GM12878 (cell line): ENCODE results near the gene PHLDA2. TPM values are rescaled to one million over a fixed set of nuclear protein-coding genes. Genes with fewer than 3 reads are reported as not detected.

Experiments
- ATAC-seq: fragments of 200-7000 bp; cut with Tn5 transposase; 3 replicates; pipeline ENCODE4 v1.9.1; 2020; ENCODE audit warnings: mild to moderate bottlenecking, moderate library complexity
- BruUV-seq: library from RNA; stranded (reverse); fragments of 400-500 nt; replicated peaks from 2 replicates; lab custom pipeline; 2021; lab: Mats Ljungman, UMichigan
- CTCF ChIA-PET: fragments of 300-600 bp; sonication (Branson Sonifier 250); formaldehyde crosslinking; extraction: SDS; loops from one replicate; lab custom pipeline; 2021; ENCODE audit warnings: inconsistent platforms; lab: Yijun Ruan, JAX
- POLR2A ChIA-PET: fragments of 350-600 bp; formaldehyde crosslinking; extraction: SDS; loops from one replicate; lab custom pipeline; 2021; ENCODE audit warnings: inconsistent platforms; lab: Charles Lee
- RAD21 ChIA-PET: fragments of 300-600 bp; sonication (Branson Sonifier 250); formaldehyde crosslinking; loops from one replicate; lab custom pipeline; 2023; ENCODE audit warnings: antibody characterized with exemption; ENCODE audit not compliant: unreplicated experiment; lab: Charles Lee
- SMC1A ChIA-PET: fragments of 300-600 bp; sonication (Branson Sonifier 250); formaldehyde crosslinking; loops from one replicate; lab custom pipeline; 2023; ENCODE audit not compliant: unreplicated experiment, uncharacterized antibody; lab: Charles Lee
- DNase-seq: peaks from one replicate; pipeline ENCODE4 v3.0.0-alpha.2; 2011; ENCODE audit warnings: low read depth, low spot score
- FAIRE-seq: peaks from 3 replicates; lab custom pipeline; 2011; peaks lifted over from hg19 to GRCh38; lab: Jason Lieb, UNC
- H2AFZ ChIP-seq: 2 replicates; pipeline ENCODE4 v1.6.0; 2011; ENCODE audit warnings: low read depth, low read length, control low read depth; ENCODE audit not compliant: control insufficient read depth
- H3K27ac ChIP-seq: 2 replicates; pipeline ENCODE4 v1.5.1; 2011; ENCODE audit warnings: control low read depth; ENCODE audit not compliant: control insufficient read depth, insufficient read depth
- H3K27me3 ChIP-seq, 2 experiments: replicated peaks in 1 of 2; 2 replicates each; pipeline versions ENCODE4 v1.6.0 to v1.6.1; 2011; ENCODE audit warnings: low read length in 1 of 2; ENCODE audit not compliant: control insufficient read depth in 2 of 2, insufficient read depth in 2 of 2
- H3K36me3 ChIP-seq, 2 experiments: 2 replicates each; pipeline ENCODE4 v1.5.1; 2011; ENCODE audit warnings: low read length in 1 of 2; ENCODE audit not compliant: control insufficient read depth in 2 of 2, insufficient read depth in 2 of 2
- H3K4me1 ChIP-seq: 2 replicates; pipeline ENCODE4 v1.6.1; 2011; ENCODE audit warnings: mild to moderate bottlenecking, low read length, moderate library complexity, mixed read lengths; ENCODE audit not compliant: control insufficient read depth, insufficient read depth
- H3K4me2 ChIP-seq: 2 replicates; pipeline ENCODE4 v1.6.0; 2011; ENCODE audit warnings: control low read depth; ENCODE audit not compliant: control insufficient read depth, insufficient read depth
- H3K4me3 ChIP-seq: fragments of 200-600 bp; sonication (generic); 2 replicates; pipeline ENCODE4 v1.5.1; 2016
- H3K79me2 ChIP-seq: 2 replicates; pipeline ENCODE4 v1.6.0; 2011; ENCODE audit warnings: low read length; ENCODE audit not compliant: control insufficient read depth, insufficient read depth
- H3K9ac ChIP-seq: 2 replicates; pipeline ENCODE4 v1.8.0; 2011; ENCODE audit warnings: low read length, control low read depth, mixed read lengths; ENCODE audit not compliant: control insufficient read depth, insufficient read depth
- H3K9me3 ChIP-seq: replicated peaks from 3 replicates; pipeline ENCODE4 v1.5.1; 2011; ENCODE audit warnings: mild to moderate bottlenecking, low read length; ENCODE audit not compliant: control insufficient read depth, insufficient read depth
- H4K20me1 ChIP-seq: 2 replicates; pipeline ENCODE4 v1.6.0; 2011; ENCODE audit not compliant: control insufficient read depth, insufficient read depth
- ATF3 ChIP-seq: IDR thresholded peaks from 2 replicates; pipeline ENCODE4 v1.6.1; 2011; ENCODE audit warnings: low read depth, mild to moderate bottlenecking, low read length, moderate library complexity, borderline replicate concordance; ENCODE audit errors: extremely low read depth
- ATF7 ChIP-seq: fragments of 450-650 bp; IDR thresholded peaks from 2 replicates; pipeline ENCODE4 v1.6.1; 2016; ENCODE audit warnings: low read depth, mild to moderate bottlenecking
- BACH1 ChIP-seq: fragments of 450-650 bp; IDR thresholded peaks from 2 replicates; pipeline ENCODE4 v1.6.1; 2017; ENCODE audit warnings: mild to moderate bottlenecking, borderline replicate concordance
- CHD2 ChIP-seq: IDR thresholded peaks from 2 replicates; pipeline ENCODE4 v1.6.1; 2011; ENCODE audit warnings: low read depth, low read length, improper control_type of control experiment, borderline replicate concordance
- EGR1 ChIP-seq, 2 experiments: IDR thresholded peaks; 1 replicate in 1 of 2; 2 replicates in 1 of 2; pipeline ENCODE4 v1.6.1; 2011 to 2012; ENCODE audit warnings: low read depth in 2 of 2, low read length in 2 of 2, borderline replicate concordance in 1 of 2, mild to moderate bottlenecking in 1 of 2, moderate library complexity in 1 of 2
- HDGF ChIP-seq: fragments of 450-650 bp; IDR thresholded peaks from 2 replicates; pipeline ENCODE4 v1.6.1; 2016; ENCODE audit warnings: antibody characterized with exemption
- MAX ChIP-seq: IDR thresholded peaks from 2 replicates; pipeline ENCODE4 v1.6.1; 2012; ENCODE audit warnings: low read depth, low read length, improper control_type of control experiment
- MXI1 ChIP-seq: fragments of 150-350 bp; IDR thresholded peaks from 2 replicates; pipeline ENCODE4 v1.6.1; 2011; ENCODE audit warnings: low read depth, mild to moderate bottlenecking, inconsistent platforms, low read length, improper control_type of control experiment
- POU2F2 ChIP-seq: IDR thresholded peaks from 3 replicates; pipeline ENCODE4 v1.6.1; 2011; ENCODE audit warnings: low read depth, mild to moderate bottlenecking, low read length, borderline replicate concordance
- RAD21 ChIP-seq: IDR thresholded peaks from 2 replicates; pipeline ENCODE4 v1.6.1; 2011; ENCODE audit warnings: mild to moderate bottlenecking, low read depth, low read length, moderate library complexity; ENCODE audit not compliant: insufficient read depth
- RBBP5 ChIP-seq: fragments of 200-600 bp; sonication (generic); conservative IDR thresholded peaks from 2 replicates; pipeline ENCODE4 v1.6.1; 2016
- RELA ChIP-seq: fragments of 450-650 bp; IDR thresholded peaks from 2 replicates; pipeline ENCODE4 v1.8.0; 2014; ENCODE audit warnings: borderline replicate concordance; ENCODE audit not compliant: partially characterized antibody
- SMC3 ChIP-seq: IDR thresholded peaks from 2 replicates; pipeline ENCODE4 v1.6.1; 2011; ENCODE audit warnings: low read length, improper control_type of control experiment, borderline replicate concordance
- SRF ChIP-seq, 2 experiments: IDR thresholded peaks; 2 replicates each; pipeline ENCODE4 v1.6.1; 2011; ENCODE audit warnings: low read depth in 2 of 2, low read length in 2 of 2, mild to moderate bottlenecking in 1 of 2, moderate library complexity in 1 of 2
- TBL1XR1 ChIP-seq: IDR thresholded peaks from 2 replicates; pipeline ENCODE4 v1.6.1; 2012; ENCODE audit warnings: low read depth, low read length, improper control_type of control experiment
- TCF3 ChIP-seq: IDR thresholded peaks from 2 replicates; pipeline ENCODE4 v1.6.1; 2012; ENCODE audit warnings: low read depth, mild to moderate bottlenecking, low read length, borderline replicate concordance; ENCODE audit not compliant: insufficient read depth
- WGBS: methylation state at CpG from one replicate; pipeline ENCODE4 v1.1.6; 2016; ENCODE audit warnings: low lambda C conversion rate; ENCODE audit not compliant: insufficient replicate concordance, insufficient coverage; ENCODE audit errors: missing lambda C conversion rate; 5-methylcytosine and 5-hydroxymethylcytosine counted together
- in situ Hi-C: fragments of 300-500 bp; cut with MboI; formaldehyde crosslinking; loops from 9 replicates; pipeline ENCODE4 v1.14.3; 2018; ENCODE audit warnings: mixed read lengths
- intact Hi-C: fragments of 100-400 bp; cut with micrococcal nuclease; formaldehyde crosslinking; loops from one replicate; pipeline ENCODE4 v1.14.2; 2022; ENCODE audit not compliant: unreplicated experiment
- polyA plus RNA-seq, 11 experiments: library from polyadenylated mRNA; depleted of rRNA in 4 of 11; unstranded in 6 of 11; stranded (reverse) in 5 of 11; fragments of >200 nt; fragmentation: Nextera tagmentation in 4 of 11; fragmentation: Illumina TruSeq in 1 of 11; extraction: Ambion mirVana in 4 of 11; extraction: Trizol in 1 of 11; gene quantifications; 1 replicate in 1 of 11; 2 replicates in 10 of 11; pipeline versions ENCODE4 v1.2.1 to v1.2.3, GENCODE V29; 2011 to 2016; ENCODE audit warnings: inconsistent platforms in 2 of 11, missing spikeins in 2 of 11, low read depth in 1 of 11
- total RNA-seq, 4 experiments: library from RNA; depleted of rRNA in 3 of 4; stranded (reverse); fragments of >200 nt in 3 of 4; fragmentation: Illumina TruSeq in 1 of 4; extraction: Trizol in 1 of 4; gene quantifications; 2 replicates each; pipeline versions ENCODE4 v1.2.1 to v1.2.3, GENCODE V29; 2013 to 2021
- TF ChIP-seq, protein P1 (sequence below): fragments of 450-650 bp; IDR thresholded peaks from 2 replicates; pipeline ENCODE4 v1.6.1; 2014; ENCODE audit warnings: mild to moderate bottlenecking
- TF ChIP-seq, protein P2 (sequence below): IDR thresholded peaks from 2 replicates; pipeline ENCODE4 v1.6.1; 2012; ENCODE audit warnings: low read depth, low read length, improper control_type of control experiment
- TF ChIP-seq, protein P3 (sequence below): IDR thresholded peaks from 2 replicates; pipeline ENCODE4 v1.6.1; 2011; ENCODE audit warnings: borderline replicate concordance, low read depth, mild to moderate bottlenecking, moderate library complexity, low read length; ENCODE audit not compliant: insufficient read depth, poor library complexity, severe bottlenecking

PHLDA2 gene
- total and polyA plus RNA-seq, 10 of the 15 experiments (the other 5 are each of a cell fraction or from before 2014, with no cell fraction given), result 0.15 to 0.49 (median 0.16) TPM; not detected in 7

DNA sequence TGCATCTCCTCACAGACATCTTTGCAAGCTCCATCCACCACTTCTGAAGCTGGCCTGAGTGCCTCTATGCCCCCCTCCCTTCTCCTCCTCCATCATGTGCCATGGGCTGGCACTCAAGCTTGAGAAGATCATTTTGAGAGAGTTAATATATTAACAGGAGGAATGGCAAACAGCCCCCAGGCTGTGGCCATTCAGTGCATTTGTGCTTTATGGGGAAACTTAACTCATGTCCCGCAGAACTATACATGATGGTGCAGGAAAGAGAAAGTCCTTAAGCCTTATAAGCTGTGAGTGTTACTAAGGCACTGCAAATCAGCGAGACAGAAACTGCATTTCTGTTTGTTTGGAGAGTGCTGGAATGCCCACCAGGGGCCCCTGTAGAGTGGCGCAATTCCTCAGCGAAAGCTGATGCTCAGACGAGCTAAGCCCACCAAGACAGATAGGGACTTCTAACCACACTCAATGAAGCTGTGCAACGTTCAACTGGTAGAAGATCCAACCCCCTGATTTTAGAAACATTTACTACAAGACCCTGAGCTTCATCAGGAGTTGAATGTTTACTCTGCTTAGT is 26.8 kb upstream of the PHLDA2 start:
- ChIA-PET SMC1A (interaction anchor here (0.6 to 1.3 kb wide), 3 partner anchors 13 to 129 kb away, joined by 3 to 4 read pairs (median 3); no protein-coding TSS in a partner anchor), RAD21 (interaction anchor here (1.1 kb wide), 1 partner anchor 136 kb away, joined by 4 read pairs; no protein-coding TSS in a partner anchor), POLR2A (interaction anchor here (1.1 kb wide), 2 partner anchors 12 to 22 kb away, joined by 4 to 5 read pairs; no protein-coding TSS in a partner anchor), CTCF (interaction anchor here (0.6 to 1.2 kb wide), 4 partner anchors 10 to 68 kb away, joined by 3 to 4 read pairs (median 3); no protein-coding TSS in a partner anchor)
- Histone ChIP-seq H4K20me1 (no peaks in the 10 kb centered on the region), H3K4me1 (no peaks in the 10 kb centered on the region), H2AFZ (no peak overlapping the region), H3K36me3 (peaks cover 30 to 71% of the 10 kb centered on the region in 2 experiments), H3K4me2 (no peak overlapping the region), H3K27me3 (no peaks in the 10 kb centered on the region), H3K27ac (no peak overlapping the region), H3K4me3 (no peak overlapping the region), H3K9ac (no peak overlapping the region), H3K79me2 (no peaks in the 10 kb centered on the region), H3K9me3 (no peaks in the 10 kb centered on the region)
- 85% methylated on average over 6 of the region's 6 CpGs for WGBS
- DNase-seq (no peak), ATAC-seq (no peak), FAIRE-seq (no peak)
- TF ChIP-seq RBBP5 (no peak), TBL1XR1 (no peak), ATF3 (no peak), TCF3 (no peak), POU2F2 (no peak), BACH1 (no peak), RAD21 (no peak), SMC3 (no peak), EGR1 (IDR thresholded peaks at IDR 0.05; ENCODE audit: borderline replicate concordance in 1 of 2, low read depth in 2 of 2, low read length in 2 of 2) (no peak), MXI1 (no peak), ATF7 (no peak), SRF (IDR thresholded peaks at IDR 0.05; ENCODE audit: low read depth in 2 of 2, low read length in 2 of 2) (no peak), CHD2 (no peak), MAX (no peak), RELA (no peak), HDGF (no peak)
- TF ChIP-seq, protein P1, sequence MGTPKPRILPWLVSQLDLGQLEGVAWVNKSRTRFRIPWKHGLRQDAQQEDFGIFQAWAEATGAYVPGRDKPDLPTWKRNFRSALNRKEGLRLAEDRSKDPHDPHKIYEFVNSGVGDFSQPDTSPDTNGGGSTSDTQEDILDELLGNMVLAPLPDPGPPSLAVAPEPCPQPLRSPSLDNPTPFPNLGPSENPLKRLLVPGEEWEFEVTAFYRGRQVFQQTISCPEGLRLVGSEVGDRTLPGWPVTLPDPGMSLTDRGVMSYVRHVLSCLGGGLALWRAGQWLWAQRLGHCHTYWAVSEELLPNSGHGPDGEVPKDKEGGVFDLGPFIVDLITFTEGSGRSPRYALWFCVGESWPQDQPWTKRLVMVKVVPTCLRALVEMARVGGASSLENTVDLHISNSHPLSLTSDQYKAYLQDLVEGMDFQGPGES, result no peak
- TF ChIP-seq, protein P2, sequence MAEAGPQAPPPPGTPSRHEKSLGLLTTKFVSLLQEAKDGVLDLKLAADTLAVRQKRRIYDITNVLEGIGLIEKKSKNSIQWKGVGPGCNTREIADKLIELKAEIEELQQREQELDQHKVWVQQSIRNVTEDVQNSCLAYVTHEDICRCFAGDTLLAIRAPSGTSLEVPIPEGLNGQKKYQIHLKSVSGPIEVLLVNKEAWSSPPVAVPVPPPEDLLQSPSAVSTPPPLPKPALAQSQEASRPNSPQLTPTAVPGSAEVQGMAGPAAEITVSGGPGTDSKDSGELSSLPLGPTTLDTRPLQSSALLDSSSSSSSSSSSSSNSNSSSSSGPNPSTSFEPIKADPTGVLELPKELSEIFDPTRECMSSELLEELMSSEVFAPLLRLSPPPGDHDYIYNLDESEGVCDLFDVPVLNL, result no peak
- TF ChIP-seq, protein P3, sequence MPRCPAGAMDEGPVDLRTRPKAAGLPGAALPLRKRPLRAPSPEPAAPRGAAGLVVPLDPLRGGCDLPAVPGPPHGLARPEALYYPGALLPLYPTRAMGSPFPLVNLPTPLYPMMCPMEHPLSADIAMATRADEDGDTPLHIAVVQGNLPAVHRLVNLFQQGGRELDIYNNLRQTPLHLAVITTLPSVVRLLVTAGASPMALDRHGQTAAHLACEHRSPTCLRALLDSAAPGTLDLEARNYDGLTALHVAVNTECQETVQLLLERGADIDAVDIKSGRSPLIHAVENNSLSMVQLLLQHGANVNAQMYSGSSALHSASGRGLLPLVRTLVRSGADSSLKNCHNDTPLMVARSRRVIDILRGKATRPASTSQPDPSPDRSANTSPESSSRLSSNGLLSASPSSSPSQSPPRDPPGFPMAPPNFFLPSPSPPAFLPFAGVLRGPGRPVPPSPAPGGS, result no peak
- no TSS peak for BruUV-seq
- in situ Hi-C loops (no loop called here), intact Hi-C loops (no loop called here)
